GM18870 (cell line): Measurements from ENCODE around the gene DDX25.

Experiments
- ATAC-seq: cut with Tn5 transposase; IDR thresholded peaks from one replicate; pipeline ENCODE4 v1.9.1; 2021; ENCODE audit warnings: moderate library complexity; ENCODE audit not compliant: unreplicated experiment

Gene DDX25

DNA sequence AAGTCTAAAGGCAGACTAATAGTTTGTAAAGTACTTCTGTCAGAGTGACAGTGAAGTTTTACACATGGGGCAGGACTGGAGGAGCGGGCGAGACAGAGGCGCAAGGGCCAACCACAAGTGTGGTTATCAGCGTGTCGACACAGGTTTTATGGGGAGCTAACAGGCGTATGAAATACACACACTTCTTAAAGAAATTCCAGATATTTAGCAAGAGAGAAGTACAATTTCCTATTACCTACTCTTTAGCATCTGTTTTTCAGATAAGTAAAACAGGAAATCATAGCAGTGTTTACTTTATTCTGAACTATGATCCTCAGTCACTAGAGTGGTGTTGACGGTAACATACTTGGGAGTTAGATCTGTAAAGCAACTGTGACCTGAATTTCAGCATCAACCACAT, 64.0 kb downstream of the DDX25 start:
- ATAC-seq = no peak

DNA sequence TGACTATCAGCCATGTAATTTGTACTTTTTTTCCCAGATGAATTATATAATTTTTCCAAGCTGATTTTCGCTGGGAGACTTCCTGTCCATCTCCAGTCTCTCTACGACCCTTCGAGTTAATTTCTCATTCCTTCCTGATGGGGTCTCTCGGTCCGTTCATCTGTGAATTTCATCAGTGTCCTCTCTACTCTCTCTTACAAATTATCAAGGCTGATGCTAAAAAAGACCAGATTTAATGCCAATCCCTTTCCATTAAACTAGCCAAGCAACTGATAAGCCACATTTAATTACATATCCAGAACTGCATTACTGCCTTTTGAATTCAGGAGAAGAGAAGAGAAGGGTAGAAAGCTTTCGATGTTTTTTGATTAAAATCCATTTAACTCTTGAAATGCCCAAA, 67.3 kb downstream of the DDX25 start:
- no peak for ATAC-seq

- ATAC-seq = no peak
Observed at GRCh38 chr11:125974284-125974683, 70.0 kb downstream of the DDX25 start.

GRCh38 chr11:125975634-125976033, 71.3 kb downstream of the DDX25 start:
- ATAC-seq = no peak

- ATAC-seq = no peak
Observed at GRCh38 chr11:125976156-125976555, 71.8 kb downstream of the DDX25 start.

GRCh38 chr11:125977333-125977732, 73.0 kb downstream of the DDX25 start:
- no peak for ATAC-seq

DNA sequence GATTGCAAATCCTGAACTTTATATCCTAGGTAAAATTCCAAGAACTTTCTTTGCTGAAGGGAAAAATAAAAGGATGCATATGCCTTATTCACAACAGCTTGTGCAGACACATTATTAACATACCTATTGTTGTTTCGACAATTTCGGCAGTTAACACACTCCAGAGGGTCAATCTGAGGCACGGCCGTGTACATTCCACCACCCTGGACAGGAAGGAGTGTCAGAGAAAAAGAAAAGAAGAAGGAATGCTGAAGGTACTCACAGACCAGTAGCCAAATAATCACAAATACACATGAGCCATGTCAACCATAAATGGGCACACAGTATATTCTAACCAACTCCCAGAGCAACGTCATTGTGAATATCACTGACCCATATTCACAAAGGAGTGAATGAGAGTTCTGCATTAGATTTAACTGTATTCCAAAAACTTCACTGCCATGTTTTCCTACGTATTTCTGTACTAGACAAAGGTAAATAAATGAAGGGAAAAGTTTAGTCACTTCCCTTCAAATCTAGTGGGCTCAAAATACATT, 73.9 kb downstream of the DDX25 start:
- ATAC-seq = no peak
